HG03097 (cell line): ENCODE data around the gene OAF.

Experiments used
- ATAC-seq: cut with Tn5 transposase; IDR thresholded peaks from one replicate; pipeline ENCODE4 v1.9.1; 2021; ENCODE audit not compliant: unreplicated experiment, low FRiP score

Gene OAF

DNA sequence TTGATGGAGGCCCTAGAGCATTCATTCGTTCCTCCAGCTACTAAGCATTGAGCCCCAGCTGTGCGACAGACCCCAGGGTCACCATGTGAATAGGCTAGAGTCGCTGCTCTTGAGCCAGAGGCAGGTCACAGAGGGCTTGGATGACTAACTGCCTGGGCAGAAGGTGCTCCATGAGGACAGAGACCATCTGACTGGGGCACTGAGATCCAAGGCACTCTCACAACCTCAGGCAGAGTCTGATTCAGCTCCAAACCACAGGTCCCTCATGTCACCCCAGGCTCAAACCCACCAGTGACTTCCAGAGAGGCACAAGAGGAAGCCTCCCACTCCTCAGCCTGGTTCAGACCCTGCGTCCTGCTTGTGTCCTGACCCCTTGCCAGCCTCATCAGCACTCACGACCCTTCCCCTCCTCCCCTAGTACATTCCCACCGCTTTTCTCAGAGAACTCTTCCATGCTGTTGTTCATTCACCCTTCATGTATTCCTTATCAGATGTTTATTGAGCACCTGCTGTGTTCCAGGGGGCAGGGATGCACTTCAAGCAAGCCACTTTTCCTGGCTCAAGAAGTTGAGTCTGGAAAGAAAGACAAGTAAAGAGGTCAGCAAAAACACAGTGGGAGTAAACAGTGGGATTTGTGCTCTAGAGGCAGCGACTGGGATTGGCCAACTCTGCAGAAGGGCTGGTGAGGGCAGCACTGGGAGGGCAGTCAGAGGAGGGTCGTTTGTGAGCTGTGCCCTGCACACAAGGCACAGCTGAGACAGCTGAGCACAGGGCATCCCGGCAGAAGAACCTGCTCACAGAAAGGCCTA is 9.3 kb downstream of the OAF start:
- ATAC-seq = no peak

DNA sequence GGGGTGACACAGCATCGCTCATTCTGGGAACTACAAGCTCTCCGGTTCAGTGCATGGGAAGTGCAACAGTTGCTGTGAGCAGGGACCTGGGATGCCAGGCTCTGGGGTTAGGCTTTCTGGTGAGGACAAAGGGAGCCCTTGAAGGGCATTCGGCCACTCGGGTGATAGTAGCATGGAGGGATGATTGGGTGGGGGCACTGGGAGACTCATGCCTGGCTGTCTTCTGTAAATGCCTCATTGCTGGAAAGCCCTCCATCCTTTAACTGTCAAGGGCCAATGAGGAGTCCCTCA is 9.9 kb downstream of the OAF start:
- ATAC-seq = no peak

DNA sequence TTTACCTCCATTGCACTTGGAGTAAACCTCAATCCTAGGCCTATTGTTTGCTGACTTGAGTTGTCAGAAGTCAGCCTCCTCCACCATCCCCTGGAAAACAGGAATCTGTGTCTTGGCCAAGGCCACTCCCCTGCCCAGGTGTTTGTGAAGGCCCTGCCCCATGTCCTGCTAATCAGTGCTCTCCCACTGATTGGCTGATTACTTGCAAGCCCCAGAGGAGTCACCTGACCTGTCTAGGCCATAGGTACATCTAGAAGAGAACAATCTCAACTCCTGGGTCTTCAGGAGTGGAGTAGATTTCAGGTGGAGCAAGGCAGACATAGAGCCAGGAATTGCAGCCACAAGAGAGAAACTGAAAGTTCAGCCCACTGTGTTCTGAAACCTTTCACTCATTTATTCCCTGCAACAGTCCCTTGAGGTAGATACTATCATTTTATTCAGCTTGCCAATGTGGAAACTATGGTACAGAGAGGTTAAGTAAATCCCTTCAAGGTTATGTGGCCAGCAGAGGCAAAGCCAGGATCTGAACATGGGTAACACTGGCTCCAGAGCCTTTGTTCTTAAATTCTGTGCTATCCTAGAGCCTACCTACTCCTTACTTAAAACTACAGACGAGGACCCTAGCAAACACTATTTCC is 10.4 kb downstream of the OAF start:
- no peak for ATAC-seq

DNA sequence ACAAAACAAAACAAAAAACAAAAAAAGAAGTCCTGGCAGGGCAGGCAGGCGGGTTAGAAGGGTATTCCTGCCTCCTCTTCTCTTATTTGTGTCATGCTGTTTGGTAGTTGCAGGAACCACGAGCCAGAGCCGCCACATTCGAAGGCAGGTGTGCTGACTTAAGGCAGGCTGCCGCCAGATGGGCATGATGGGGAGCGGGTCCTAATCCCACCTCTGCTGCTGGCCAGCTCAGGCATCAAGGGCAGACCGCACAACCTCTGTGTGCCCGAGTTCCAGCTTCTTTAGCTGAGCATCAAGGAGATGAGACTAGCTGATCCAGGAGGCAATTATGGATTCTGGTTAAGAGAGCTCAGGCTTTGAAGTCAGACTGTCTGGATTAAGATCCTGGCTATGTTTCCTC is 12.1 kb downstream of the OAF start:
- ATAC-seq = no peak

DNA sequence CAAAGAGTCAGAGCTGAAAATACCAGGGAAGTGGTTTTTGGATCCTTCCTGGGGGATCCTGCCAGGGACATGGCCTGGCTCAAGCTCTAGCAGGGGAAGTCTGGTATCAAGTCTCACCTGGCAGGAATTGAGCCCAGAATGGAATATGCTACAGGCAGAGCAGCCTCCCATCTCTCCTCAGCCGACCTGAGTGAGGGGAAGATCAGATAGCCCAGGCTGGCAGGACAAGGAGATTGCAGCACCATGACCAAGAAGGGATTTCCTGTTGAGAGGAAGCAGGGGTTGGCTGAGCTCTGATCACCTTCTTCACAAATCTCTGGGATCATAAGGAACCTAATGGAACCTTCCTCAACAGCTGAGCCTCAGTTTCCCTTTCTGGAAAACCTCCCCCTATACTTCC is 13.0 kb downstream of the OAF start:
- no peak for ATAC-seq

DNA sequence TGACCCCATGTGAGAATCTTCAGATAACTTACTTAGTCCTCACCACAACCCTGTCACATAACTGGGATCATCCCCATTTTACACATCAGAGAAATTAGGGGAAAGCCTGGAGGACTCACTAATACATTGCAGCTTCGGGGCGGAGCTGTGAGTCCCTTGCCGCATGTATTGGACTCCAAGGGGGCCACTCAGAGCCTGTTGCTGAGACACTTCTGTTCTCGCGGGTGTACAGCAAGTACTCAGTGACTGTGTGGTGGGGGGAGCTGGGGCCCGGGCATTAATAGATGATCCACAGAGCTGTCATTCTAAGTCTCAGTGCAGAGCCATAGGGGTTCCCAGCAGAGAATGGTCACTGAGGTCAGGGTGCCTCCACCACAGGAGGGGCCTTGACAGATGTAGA is 13.5 kb downstream of the OAF start:
- ATAC-seq = no peak

DNA sequence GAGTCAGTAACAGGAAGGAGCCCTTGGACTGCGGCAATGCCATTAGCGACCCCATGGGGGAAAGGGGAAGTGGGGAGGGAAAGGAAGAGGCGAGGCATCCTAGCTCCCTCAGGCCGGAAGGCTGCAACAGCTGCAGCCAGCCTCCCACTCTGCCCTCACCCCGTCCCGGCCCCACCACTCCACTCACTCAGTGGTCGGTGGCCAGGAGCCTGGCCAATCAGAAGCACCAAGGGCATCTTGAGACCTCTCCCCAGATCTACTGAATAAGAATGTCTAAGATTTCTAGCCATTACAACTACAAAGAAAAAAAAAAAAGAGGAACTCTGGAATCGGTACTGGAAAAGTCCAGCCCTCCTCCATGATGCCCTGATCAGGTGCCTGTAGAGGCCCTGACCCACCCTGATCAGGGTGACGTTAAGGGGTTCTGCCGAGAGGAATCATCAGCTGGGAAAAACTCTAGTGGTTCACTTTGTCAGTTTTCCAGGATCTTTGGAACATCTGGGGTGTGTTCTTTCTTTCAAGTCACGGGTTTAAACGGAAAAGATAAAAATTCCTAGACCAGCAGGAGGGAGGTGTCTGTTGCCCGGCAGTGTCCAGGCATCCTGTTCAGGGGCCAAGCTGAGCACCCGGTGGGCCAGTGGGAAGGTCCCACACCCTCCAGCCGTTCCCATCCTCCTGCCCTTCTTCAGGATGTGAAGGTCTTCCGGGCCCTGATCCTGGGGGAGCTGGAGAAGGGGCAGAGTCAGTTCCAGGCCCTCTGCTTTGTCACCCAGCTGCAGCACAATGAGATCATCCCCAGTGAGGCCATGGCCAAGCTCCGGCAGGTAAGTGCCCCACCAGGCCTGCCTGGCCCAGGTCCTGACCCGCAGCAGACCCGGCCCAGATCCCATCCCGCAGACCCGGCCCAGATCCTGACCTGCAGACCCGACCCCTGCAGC is 14.4 kb downstream of the OAF start:
- no peak for ATAC-seq

DNA sequence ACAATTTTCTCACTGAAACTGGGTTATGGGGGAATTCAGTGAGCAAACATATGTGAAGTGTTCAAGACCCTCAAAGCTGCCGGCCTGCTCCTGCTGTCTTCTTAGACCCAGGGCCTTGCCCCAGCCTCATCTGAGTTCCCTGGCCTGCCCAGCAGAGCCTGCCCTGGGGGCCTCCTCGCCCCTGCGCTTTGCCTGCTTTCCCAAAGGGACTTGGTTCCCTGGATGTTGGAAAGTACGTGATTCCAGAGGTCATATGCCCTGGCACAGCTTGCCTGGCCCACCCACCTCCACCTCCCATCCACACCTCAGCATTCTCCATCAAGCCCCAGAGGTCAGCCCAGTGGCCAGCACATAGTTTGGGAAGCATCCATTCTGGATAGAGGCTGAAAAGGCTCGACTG is 15.4 kb downstream of the OAF start:
- ATAC-seq = no peak

DNA sequence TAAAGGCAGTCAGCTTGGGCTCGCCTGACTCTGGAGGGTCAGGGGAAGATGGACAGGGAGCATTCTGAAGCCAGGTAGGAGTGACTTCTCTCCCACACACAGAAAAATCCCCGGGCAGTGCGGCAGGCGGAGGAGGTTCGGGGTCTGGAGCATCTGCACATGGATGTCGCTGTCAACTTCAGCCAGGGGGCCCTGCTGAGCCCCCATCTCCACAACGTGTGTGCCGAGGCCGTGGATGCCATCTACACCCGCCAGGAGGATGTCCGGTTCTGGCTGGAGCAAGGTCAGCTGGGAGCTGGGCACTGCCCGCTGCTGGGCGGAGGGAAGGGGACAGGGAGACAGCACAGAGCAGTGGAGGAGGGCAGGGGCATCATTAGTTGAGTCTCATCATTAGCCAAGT is 15.9 kb downstream of the OAF start:
- no peak for ATAC-seq

DNA sequence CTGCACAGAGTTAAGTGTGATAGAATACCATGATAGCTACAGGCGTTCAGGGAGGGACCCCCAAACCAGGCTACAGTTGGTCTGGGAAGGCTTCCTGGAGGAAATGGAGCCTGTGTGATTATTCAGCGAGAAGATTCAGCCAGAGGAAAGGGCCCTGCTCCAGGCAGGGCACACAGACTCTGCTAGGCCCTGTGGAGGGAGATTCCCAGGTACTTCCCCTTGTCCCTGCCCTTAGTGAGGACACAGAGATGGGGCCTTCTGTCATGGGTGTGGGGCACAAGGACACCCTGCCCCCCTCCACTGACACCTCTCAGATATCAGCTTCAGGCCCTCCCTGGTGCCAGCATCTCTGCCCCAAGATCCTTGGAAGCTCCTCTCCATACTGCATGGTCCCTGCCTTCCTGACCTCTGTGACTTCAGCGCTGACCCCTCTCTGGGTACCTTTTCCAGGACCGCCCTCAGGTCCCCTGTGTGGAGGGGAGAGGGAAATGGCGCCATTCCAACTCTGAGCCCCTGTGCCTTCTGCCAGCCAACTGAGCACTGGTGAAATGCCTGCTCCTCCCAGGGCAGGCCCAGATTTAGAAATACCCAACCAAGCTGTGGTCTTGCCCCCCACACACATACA is 16.5 kb downstream of the OAF start:
- no peak for ATAC-seq

DNA sequence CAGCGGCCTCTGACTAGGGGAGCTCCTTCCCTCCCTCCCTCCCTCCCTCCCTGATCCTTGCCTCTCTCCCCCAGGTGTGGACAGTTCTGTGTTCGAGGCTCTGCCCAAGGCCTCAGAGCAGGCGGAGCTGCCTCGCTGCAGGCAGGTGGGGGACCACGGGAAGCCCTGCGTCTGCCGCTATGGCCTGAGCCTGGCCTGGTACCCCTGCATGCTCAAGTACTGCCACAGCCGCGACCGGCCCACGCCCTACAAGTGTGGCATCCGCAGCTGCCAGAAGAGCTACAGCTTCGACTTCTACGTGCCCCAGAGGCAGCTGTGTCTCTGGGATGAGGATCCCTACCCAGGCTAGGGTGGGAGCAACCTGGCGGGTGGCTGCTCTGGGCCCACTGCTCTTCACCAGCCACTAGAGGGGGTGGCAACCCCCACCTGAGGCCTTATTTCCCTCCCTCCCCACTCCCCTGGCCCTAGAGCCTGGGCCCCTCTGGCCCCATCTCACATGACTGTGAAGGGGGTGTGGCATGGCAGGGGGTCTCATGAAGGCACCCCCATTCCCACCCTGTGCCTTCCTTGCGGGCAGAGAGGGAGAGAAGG is 18.1 kb downstream of the OAF start:
- no peak for ATAC-seq

DNA sequence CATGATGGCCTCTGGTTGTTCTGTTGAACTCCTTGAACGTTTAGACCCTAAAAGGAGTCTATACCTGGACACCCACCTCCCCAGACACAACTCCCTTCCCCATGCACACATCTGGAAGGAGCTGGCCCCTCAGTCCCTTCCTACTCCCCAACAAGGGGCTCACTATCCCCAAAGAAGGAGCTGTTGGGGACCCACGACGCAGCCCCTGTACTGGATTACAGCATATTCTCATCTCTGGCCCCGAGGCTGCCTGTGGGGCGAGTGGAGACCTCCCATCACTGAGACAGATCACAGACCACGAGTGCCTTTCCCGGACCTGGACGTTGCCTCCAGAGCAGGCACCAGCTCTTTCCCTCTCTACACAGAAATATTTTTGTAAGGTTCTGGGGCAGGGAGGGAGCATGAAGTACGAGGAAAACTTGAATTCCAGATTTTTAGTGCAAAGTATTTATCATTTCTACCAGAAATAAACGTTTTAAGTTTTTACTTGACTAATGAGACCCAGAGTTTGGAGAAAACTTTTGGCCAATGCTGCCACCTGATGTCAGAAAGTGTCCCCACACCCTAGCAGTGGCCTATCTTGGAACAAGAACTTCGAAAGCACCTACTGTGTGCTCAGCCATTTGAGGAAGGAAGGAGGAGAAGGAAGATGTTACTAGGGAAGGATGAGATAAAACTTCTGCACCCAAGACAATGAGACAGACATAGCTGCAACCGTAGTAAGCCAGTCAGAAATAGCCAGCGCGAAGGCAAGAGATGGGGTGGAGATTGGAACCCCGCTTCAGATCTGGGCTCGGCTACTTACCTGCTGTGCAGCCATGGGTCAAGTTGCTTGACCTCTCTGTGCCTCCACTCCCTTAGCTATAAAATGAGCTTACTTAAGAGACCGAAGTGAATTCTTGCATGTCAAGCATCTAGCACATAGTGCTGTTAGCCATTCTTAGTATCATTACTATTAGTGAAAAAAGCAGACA is 18.9 kb downstream of the OAF start:
- no peak for ATAC-seq

DNA sequence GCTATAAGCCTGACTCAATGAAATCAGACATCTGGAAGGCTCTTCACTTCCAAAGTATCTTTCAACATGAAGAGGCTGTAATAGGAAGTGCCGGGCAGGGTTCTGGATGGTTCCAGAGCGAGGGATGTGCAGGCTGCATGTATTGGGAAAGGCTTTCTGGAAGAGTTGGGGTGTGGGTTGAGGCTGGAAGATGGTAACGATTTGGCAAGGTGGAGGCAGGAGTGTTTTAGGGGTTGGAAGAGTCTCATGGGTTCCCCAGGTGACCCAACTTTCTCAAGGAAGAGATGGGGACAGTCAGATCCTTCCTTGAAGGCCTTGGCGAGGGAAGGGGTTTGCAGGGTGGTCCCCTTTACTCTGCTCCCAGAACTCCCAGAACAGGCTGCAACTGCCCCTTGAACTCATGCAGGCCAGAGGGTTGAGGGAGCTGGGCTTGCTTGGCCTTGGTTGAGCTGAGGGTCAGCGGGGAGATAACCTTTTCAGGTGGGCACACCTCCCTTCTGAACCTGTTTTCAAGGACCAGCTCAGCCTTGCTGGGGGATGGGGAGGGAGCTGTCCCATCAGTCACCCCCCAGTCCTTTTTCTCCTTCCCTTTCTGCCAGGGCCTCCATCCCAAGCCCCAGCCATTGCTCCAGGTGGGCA is 19.7 kb downstream of the OAF start:
- no peak for ATAC-seq

DNA sequence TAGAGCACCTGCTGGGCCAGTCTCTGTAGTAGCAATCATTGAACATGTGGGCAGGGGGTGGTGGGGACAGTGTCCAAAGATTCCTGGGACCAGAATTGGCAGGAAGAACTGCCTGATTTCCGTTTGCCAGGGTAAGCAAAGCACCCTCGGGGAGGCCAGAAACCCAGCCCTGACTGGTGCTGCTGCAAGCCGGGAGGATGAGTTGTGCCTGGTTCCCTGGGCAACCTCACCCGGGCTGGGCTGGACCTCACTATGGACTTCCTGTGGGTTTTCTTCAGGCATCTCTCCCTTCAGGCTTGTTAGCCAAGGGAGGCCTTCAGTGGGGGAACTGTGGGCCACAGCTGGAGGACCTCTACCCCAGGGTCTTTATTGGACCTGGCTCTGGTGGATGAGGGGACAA is 21.1 kb downstream of the OAF start:
- no peak for ATAC-seq

DNA sequence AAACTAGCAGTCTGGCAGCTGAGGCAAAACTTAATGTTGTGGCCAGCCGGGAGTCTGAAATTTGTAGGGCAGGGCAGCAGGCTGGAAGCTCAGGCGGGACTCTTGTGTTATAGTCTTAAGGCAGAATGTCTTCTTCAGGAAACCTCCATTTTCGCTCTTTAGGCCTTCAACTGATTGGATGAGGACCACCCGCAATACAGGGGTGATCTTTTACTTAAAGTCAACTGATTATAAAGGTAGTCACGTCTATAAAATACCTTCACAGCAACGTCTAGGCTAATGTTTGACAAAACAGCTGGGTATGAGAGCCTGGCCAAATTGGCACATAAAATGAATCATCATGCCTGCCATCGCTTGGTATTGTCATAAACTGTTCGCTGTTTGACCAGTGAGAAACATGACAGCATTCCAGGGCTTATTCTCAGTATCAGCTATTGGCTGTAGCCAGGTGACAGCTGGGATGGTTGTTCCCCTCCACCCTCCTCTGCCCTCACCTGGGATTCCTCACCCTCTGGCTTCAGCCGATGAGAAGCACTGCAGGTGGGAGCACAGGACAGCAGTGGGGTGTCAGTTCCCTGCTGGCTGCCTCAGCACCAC is 22.5 kb downstream of the OAF start:
- ATAC-seq = no peak

DNA sequence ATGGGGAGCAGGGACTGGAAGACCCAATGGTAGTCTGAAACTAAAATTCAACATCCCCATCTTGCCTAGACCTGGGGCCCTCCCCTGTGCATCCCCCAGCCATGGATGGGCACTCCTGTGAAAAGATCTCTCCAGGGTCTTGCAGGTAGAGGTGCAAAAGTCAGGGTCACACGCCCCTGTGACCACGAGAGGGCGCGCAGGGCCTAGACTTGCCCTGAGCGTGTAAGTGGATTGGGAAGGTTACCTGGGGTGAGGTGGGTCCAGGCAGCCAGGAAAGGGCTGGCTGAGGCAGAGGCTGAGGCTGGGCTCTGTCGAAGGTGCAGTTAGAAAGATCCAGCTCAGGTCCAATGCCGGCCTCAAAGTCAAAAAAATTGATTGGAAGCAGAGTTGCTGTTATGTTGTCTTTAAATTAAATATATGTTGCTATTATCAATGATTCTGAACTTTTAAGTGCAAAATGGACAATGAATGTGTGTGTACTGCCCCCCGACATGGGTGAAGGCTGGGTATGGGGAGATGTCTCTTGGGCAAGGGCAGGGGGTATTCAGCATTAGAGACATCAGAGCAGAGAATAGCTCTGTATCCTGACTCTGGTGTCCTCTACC is 24.3 kb downstream of the OAF start:
- ATAC-seq = peak; percentile 56

DNA sequence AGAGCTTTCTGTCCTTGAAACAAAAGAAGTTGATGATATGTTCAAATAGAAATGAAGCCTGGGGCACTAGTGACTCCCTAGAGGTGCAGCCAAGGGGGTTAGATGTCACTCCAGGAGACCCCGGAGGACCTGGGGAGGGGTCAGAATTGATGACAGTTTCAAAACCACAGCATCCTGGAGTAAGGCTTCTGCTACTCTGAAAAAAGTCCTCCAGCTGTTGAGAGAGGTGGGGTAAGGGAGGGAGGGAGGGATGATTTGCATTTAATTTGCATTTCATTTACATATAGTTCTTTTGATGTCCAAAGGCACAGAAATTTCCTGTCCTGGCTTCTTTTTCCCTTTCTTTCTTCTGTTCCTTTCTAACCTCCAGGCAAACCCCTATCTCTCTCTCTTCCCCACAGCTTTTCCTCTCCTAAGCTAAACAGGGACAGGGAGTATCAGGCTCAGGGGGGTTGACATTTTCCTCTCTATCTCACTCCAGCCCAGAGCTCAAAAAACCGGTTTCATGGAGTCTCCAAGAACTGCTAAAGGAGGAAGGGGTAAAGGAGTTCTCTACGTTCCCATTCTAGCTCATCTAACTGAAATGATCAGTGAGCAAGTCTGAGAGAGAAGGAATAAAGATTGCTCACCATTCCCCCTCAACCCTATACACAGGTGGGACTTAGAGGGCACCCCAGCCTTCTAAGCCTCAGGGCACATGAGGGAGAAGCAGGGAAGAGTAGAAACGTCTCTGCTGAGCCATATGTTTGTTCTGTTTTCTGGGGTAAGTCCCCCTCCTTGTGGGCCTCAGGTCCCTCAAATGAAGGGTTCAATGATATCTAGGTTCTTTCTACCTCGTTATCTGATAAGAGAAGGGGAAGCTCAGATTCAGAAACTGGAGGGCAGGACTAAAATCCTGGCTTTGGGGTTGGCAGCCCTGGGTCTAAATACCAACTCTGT is 25.6 kb downstream of the OAF start:
- no peak for ATAC-seq
